Stimulated activated naive CD4-positive, alpha-beta T cell treated with Interleukin-2 at 50 U/mL for 16 hours (primary cell): ENCODE data around the gene SORCS2.

Source experiments
- DNase-seq: peaks from one replicate; lab custom pipeline; 2025; lab: John Stamatoyannopoulos, UW

The SORCS2 gene

GRCh38 chr4:7673121-7673520 lies 480.8 kb downstream of the SORCS2 start:
- no peak for DNase-seq

- DNase-seq = no peak
Observed at GRCh38 chr4:7674706-7675105, 482.4 kb downstream of the SORCS2 start.

- DNase-seq = no peak
Observed at GRCh38 chr4:7675136-7675535, 482.8 kb downstream of the SORCS2 start.

- no peak for DNase-seq
Observed at GRCh38 chr4:7675612-7676320, 483.4 kb downstream of the SORCS2 start.

- no peak for DNase-seq
Observed at GRCh38 chr4:7676398-7676922, 484.1 kb downstream of the SORCS2 start.

- DNase-seq = no peak
Observed at GRCh38 chr4:7677086-7677485, 484.7 kb downstream of the SORCS2 start.

- no peak for DNase-seq
Observed at GRCh38 chr4:7677799-7678301, 485.5 kb downstream of the SORCS2 start.

- DNase-seq = no peak
Observed at GRCh38 chr4:7678318-7678852, 486.0 kb downstream of the SORCS2 start.

GRCh38 chr4:7679406-7680040 lies 487.2 kb downstream of the SORCS2 start:
- DNase-seq = no peak

- no peak for DNase-seq
Observed at GRCh38 chr4:7680106-7680505, 487.8 kb downstream of the SORCS2 start.

- no peak for DNase-seq
Observed at GRCh38 chr4:7680731-7681130, 488.4 kb downstream of the SORCS2 start.

GRCh38 chr4:7683126-7683703 lies 490.9 kb downstream of the SORCS2 start:
- DNase-seq = no peak

- DNase-seq = no peak
Observed at GRCh38 chr4:7684294-7684693, 492.0 kb downstream of the SORCS2 start.

GRCh38 chr4:7686070-7686870 lies 493.9 kb downstream of the SORCS2 start:
- no peak for DNase-seq

- DNase-seq = no peak
Observed at GRCh38 chr4:7687006-7687405, 494.7 kb downstream of the SORCS2 start.

GRCh38 chr4:7687796-7688195 lies 495.5 kb downstream of the SORCS2 start:
- no peak for DNase-seq

- DNase-seq = no peak
Observed at GRCh38 chr4:7689773-7690693, 497.7 kb downstream of the SORCS2 start.

GRCh38 chr4:7691061-7691460 lies 498.7 kb downstream of the SORCS2 start:
- no peak for DNase-seq

GRCh38 chr4:7691982-7692381 lies 499.6 kb downstream of the SORCS2 start:
- DNase-seq = no peak

GRCh38 chr4:7692451-7693236 lies 500.3 kb downstream of the SORCS2 start:
- DNase-seq = no peak
